Measurements from ENCODE around the gene FAM184A. TPM values are rescaled to one million over a fixed set of nuclear protein-coding genes. Genes with fewer than 3 reads are reported as not detected.

The FAM184A gene
- total and polyA plus RNA-seq, 2 donors (not counting 3 experiments of a cell fraction or from before 2014, with no cell fraction given) = 0.04 to 0.84 TPM

DNA sequence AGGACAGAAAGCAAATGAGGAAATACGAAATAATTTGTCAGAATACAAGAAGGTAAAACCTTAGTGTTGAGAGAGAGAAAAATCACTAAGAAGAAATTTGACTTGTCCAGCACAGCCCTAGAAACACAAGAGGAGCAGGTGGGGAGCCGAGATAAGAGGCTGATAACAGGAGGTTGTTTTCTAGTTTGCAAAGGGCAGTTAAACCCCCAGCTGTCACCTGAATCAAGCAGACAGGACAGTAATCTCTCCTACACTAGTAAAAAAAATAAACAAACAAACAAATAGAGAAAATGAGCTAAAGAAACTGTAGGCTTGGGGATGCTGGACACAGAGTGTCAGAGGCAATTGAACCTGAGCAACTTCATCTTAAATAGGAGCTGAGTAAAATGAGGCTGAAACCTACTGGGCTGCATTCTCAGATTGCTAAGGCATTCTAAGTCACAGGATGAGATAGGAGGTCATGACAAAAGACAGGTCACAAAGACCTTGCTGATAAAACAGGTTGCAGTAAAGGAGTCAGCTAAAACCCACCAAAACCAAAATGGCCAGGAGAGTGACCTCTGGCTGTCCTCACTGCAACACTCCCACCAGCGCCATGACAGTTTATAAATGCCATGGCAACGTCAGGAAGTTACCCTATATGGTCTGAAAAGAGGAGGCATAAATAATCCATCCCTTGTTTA is 40.4 kb downstream of the FAM184A start:
- FAIRE-seq (no peak), DNase-seq (ENCODE audit: low read depth, low spot score) (no peak)
- H3K27me3 ChIP-seq (ENCODE audit: control insufficient read depth in 2 of 2, insufficient read depth in 2 of 2, low read length in 2 of 2) = no peaks in the 10 kb centered on the region
- CTCF ChIA-PET = no interaction called here
- no peak overlapping the region for H3K4me3 ChIP-seq (replicated peaks in 1 of 3; ENCODE audit: insufficient read depth in 1 of 3, low read depth in 1 of 3, low read length in 3 of 3)
- dilution Hi-C loops (cut with MboI; ENCODE audit: extremely low pct_ligation_motif_present, low sequenced_read_pairs) (no loop called here), intact Hi-C loops (cut with micrococcal nuclease) (loop anchor here (5.0 kb wide), 1 partner anchor 66 kb away; no protein-coding TSS in a partner anchor)
- H3K79me2 ChIP-seq (ENCODE audit: control insufficient read depth, insufficient read depth, low read length) = no peaks in the 10 kb centered on the region
- POLR2A ChIA-PET = no interaction called here
- no peaks in the 10 kb centered on the region for H4K20me1 ChIP-seq (replicated peaks; ENCODE audit: control insufficient read depth, extremely low read depth, insufficient read depth, low read length)
- H2AFZ ChIP-seq (ENCODE audit: low read depth, low read length) = no peak overlapping the region
- H3K9ac ChIP-seq (replicated peaks; ENCODE audit: extremely low read depth, insufficient read depth, low read length) = no peak overlapping the region
- H3K4me2 ChIP-seq (ENCODE audit: insufficient read depth, low read length) = no peak overlapping the region
- H3K27ac ChIP-seq (ENCODE audit: insufficient read depth, low read depth, low read length) = no peak overlapping the region
- no peaks in the 10 kb centered on the region for H3K9me3 ChIP-seq (replicated peaks; ENCODE audit: control insufficient read depth, insufficient read depth, low read length)
- BruUV-seq (replicated peaks) = no TSS peak
- TF ChIP-seq GATA2 (IDR thresholded peaks at IDR 0.05; ENCODE audit: insufficient read depth, insufficient read length, low read depth, low read length) (no peak), MYC (IDR thresholded peaks at IDR 0.05; ENCODE audit: low read depth, low read length) (no peak), JUN (IDR thresholded peaks at IDR 0.05; ENCODE audit: borderline replicate concordance, insufficient read depth, insufficient read length, low read depth) (no peak), FOS (IDR thresholded peaks at IDR 0.05; ENCODE audit: borderline replicate concordance, insufficient read depth, low read length) (no peak), POLR2AphosphoS5 (IDR thresholded peaks at IDR 0.05; ENCODE audit: insufficient read depth, low read depth, low read length) (no peak), EZH2 (IDR thresholded peaks at IDR 0.05; ENCODE audit: borderline replicate concordance, low read depth, low read length, severe bottlenecking) (no peak)
- TF ChIP-seq, protein P1, sequence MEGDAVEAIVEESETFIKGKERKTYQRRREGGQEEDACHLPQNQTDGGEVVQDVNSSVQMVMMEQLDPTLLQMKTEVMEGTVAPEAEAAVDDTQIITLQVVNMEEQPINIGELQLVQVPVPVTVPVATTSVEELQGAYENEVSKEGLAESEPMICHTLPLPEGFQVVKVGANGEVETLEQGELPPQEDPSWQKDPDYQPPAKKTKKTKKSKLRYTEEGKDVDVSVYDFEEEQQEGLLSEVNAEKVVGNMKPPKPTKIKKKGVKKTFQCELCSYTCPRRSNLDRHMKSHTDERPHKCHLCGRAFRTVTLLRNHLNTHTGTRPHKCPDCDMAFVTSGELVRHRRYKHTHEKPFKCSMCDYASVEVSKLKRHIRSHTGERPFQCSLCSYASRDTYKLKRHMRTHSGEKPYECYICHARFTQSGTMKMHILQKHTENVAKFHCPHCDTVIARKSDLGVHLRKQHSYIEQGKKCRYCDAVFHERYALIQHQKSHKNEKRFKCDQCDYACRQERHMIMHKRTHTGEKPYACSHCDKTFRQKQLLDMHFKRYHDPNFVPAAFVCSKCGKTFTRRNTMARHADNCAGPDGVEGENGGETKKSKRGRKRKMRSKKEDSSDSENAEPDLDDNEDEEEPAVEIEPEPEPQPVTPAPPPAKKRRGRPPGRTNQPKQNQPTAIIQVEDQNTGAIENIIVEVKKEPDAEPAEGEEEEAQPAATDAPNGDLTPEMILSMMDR (IDR thresholded peaks at IDR 0.05; ENCODE audit: extremely low read depth in 1 of 2, insufficient read depth in 1 of 2, low read depth in 1 of 2, low read length in 2 of 2) = no peak
- TF ChIP-seq, protein P2, sequence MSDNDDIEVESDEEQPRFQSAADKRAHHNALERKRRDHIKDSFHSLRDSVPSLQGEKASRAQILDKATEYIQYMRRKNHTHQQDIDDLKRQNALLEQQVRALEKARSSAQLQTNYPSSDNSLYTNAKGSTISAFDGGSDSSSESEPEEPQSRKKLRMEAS (IDR thresholded peaks at IDR 0.05; ENCODE audit: insufficient read depth, insufficient read length) = no peak
- no peaks in the 10 kb centered on the region for H3K36me3 ChIP-seq (ENCODE audit: control insufficient read depth in 2 of 2, extremely low read depth in 1 of 2, insufficient read depth in 2 of 2, low read length in 2 of 2)
- no peaks in the 10 kb centered on the region for H3K9me1 ChIP-seq (replicated peaks; ENCODE audit: control insufficient read depth, extremely low read depth, insufficient read depth, low read length)
- no peaks in the 10 kb centered on the region for H3K4me1 ChIP-seq (ENCODE audit: control insufficient read depth, extremely low read depth, insufficient read depth, low read length)

Data from endothelial cell of umbilical vein (primary cell).